C4-2B (cell line): ENCODE results near the gene KLHL33.

ENCODE experiments used
- CTCF ChIP-seq: fragments of 450-650 bp; conservative IDR thresholded peaks from 2 replicates; pipeline ENCODE4 v1.5.1; 2017; ENCODE audit warnings: mild to moderate bottlenecking
- ZFX ChIP-seq: fragments of 450-650 bp; IDR thresholded peaks from 2 replicates; pipeline ENCODE4 v1.6.1; 2017

- no peak for TF ChIP-seq CTCF
- TF ChIP-seq ZFX, result no peak
These were observed 32.4 kb downstream of the KLHL33 start for GRCh38 chr14:20403521-20403920.
